Activated T-helper 1 cell treated with anti-CD3 and anti-CD28 coated beads, Interleukin-12 subunit alpha, Interleukin-12 subunit beta, Interleukin-2, Interleukin-4 antibody, amounts not matched to agents 30 ng/mL and 10 ng/mL and 1 ng/mL, durations not matched to agents 14 hours and 24 hours and 36 hours (primary cell): ENCODE data around the gene ENO2. TPM values are rescaled to one million over a fixed set of nuclear protein-coding genes. Genes with fewer than 3 reads are reported as not detected.
"Not testable (repeated sequence)": the region's sequence is repeated elsewhere in the genome, so short reads cannot be mapped to it uniquely, and the experiment has no call there.

Source experiments
- DNase-seq: peaks from one replicate; pipeline ENCODE4 v3.0.0; 2021; ENCODE audit warnings: low spot score
- H3K27ac Mint-ChIP-seq: one replicate; pipeline ENCODE4 v1.8.0; 2021; ENCODE audit warnings: mild to moderate bottlenecking, mixed read lengths
- H3K27me3 Mint-ChIP-seq: one replicate; pipeline ENCODE4 v1.8.0; 2022; ENCODE audit warnings: mild to moderate bottlenecking, moderate library complexity, mixed read lengths; ENCODE audit not compliant: insufficient read depth
- H3K36me3 Mint-ChIP-seq: one replicate; pipeline ENCODE4 v1.8.0; 2021; ENCODE audit warnings: low read depth, mixed read lengths
- H3K4me1 Mint-ChIP-seq: one replicate; pipeline ENCODE4 v1.8.0; 2021; ENCODE audit warnings: low read depth, mixed read lengths
- H3K4me3 Mint-ChIP-seq: one replicate; pipeline ENCODE4 v1.8.0; 2021; ENCODE audit warnings: mild to moderate bottlenecking, moderate library complexity, mixed read lengths
- H3K9me3 Mint-ChIP-seq: one replicate; pipeline ENCODE4 v1.8.0; 2021; ENCODE audit warnings: mixed read lengths
- intact Hi-C: fragments of 100-400 bp; cut with micrococcal nuclease; formaldehyde crosslinking; loops from one replicate; pipeline ENCODE4 v1.15.1; 2024
- total RNA-seq: library from RNA; stranded (reverse); gene quantifications from 2 replicates; pipeline ENCODE4 v1.2.3, GENCODE V29; 2022

The ENO2 gene
- 147 and 156 TPM in 2 replicates for total RNA-seq

GRCh38 chr12:6914246-6914946, at the start of gene ENO2:
TSS of gene ENO2 (plus strand) at chr12:6914580. CDS start at chr12:6915833, 1,253 bp downstream.
- peaks cover 20% of the 10 kb centered on the region for H3K36me3 Mint-ChIP-seq
- intact Hi-C loops, result loop anchor here (1.0 to 2.0 kb wide), 4 partner anchors 10 to 42 kb away; partner anchors contain the start of genes LRRC23 and SPSB2

DNA sequence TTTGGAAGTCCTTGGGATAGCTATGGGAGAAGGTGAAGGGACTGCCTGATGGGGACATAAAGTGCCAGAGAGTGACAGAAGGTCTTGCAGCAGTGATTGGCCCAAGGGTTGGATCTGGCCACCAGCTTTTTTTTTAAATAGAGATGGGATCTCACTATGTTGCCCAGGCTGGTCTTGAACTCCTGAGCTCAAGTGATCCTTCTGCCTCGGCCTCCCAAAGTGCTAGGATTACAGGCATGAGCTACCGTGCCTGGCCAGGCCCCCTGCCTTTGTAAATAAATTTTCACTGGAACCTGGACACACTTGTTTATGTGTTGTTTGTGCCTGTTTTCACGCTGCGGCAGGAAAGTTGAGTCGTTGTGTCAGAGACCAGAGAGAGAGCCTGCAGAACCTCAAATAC, 49.1 kb upstream of the ENO2 start:
- not testable (repeated sequence) for H3K27ac Mint-ChIP-seq, H3K4me3 Mint-ChIP-seq

More at GRCh38 chr12:6914246-6914946, at the start of gene ENO2:
- Mint-ChIP-seq H3K27me3 (no peaks in the 10 kb centered on the region), H3K9me3 (no peaks in the 10 kb centered on the region), H3K4me1 (peaks cover 52% of the 10 kb centered on the region), H3K27ac (peak within 1 kb of the TSS; percentile 88), H3K4me3 (peak within 1 kb of the TSS; percentile 96)
- DNase-seq, result peak; percentile 77

GRCh38 chr12:6866163-6866919, 48.0 kb upstream of the ENO2 start:
- intact Hi-C loops, result loop anchor here (5.0 kb wide), 3 partner anchors 74 to 259 kb away; partner anchors contain the start of genes CHD4 and ING4
- Mint-ChIP-seq H3K27ac (peak overlapping the region; percentile 40), H3K4me3 (peak overlapping the region; percentile 95), H3K36me3 (peaks cover 61% of the 10 kb centered on the region), H3K4me1 (peaks cover 41% of the 10 kb centered on the region), H3K9me3 (no peaks in the 10 kb centered on the region), H3K27me3 (no peaks in the 10 kb centered on the region)
- DNase-seq, result no peak

More for the DNA sequence above, 49.1 kb upstream of the ENO2 start:
- DNase-seq, H3K9me3 Mint-ChIP-seq, H3K27me3 Mint-ChIP-seq: not testable (repeated sequence)
- intact Hi-C loops, result loop anchor here (5.0 kb wide), 3 partner anchors 73 to 258 kb away; partner anchors contain the start of genes CHD4 and ING4
- Mint-ChIP-seq H3K36me3 (peaks cover 60% of the 10 kb centered on the region), H3K4me1 (peaks cover 30% of the 10 kb centered on the region)

DNA sequence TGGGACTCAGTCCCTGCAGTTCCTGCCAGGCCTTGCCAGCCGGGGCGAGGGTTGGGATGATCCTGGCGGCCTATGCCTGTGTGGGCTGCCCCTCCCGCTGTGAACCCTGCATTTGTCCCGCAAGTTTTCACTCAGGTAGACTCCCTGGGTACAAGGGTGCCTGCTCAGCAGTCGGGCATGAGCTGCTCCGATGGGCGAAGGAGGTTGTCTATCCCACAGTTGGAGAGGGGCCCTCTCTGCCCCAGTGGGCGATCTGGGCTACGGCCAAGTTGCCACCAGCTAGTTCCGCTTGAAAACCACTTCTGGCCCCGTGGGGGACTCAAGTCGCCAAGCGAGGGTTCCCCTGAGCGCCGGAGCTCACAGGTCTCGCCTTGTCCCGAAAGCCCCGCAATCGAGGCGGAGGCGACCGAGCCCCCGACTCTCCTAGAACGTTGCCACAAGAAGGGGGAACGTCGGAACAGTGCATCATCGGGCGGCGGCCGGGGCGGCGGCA, 47.4 kb upstream of the ENO2 start:
- no peak for DNase-seq
- intact Hi-C loops, result loop anchor here (1.0 to 5.0 kb wide), 6 partner anchors 15 to 260 kb away; partner anchors contain the start of genes CHD4, ING4, LPCAT3 and MLF2
- Mint-ChIP-seq H3K27ac (peak overlapping the region; percentile 99), H3K4me1 (peaks cover 47% of the 10 kb centered on the region), H3K36me3 (peaks cover 66% of the 10 kb centered on the region), H3K4me3 (peak overlapping the region; percentile 95), H3K27me3 (no peaks in the 10 kb centered on the region), H3K9me3 (no peaks in the 10 kb centered on the region)

DNA sequence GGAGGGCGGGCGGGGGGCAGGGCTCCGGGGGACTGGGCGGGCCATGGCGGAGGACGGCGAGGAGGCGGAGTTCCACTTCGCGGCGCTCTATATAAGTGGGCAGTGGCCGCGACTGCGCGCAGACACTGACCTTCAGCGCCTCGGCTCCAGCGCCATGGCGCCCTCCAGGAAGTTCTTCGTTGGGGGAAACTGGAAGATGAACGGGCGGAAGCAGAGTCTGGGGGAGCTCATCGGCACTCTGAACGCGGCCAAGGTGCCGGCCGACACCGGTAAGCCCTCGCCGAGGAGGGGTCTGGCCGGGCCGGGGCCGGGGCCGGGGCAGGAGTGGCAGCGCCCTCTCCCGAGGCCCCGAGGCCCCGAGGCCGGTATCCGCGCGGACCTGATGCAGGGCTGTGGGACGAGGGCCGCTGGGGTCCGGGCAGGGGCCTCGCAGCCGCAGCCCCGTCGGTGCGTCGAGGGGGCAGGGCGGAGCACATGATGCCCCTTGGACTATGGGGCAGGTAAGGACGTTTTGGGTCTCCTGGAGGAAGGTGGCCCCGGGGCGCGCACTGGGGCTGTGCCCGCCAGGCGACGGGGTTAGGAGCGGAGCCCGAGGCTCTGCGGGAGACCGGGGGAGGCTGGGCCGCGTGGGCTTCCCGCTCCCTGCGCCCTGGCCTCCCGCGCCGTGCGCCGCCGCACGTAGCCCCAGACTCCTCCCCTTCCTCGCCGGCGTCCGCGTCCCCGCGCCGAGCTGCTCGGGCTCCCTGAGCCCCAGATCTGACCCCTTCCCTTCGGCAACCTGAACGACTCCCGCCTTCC, 46.8 kb upstream of the ENO2 start, which contains the start of gene TPI1:
Gene TPI1 (plus strand): TSS at position 119 of the 798 bp plus-strand sequence. CDS start 36 bp downstream, at position 155.
- H3K9me3 Mint-ChIP-seq, result no peaks in the 10 kb centered on the region
- peak within 1 kb of the TSS; percentile 99 for H3K27ac Mint-ChIP-seq
- intact Hi-C loops, result loop anchor here (1.0 to 5.0 kb wide), 6 partner anchors 15 to 260 kb away; partner anchors contain the start of genes CHD4, ING4, LPCAT3 and MLF2
- DNase-seq, result peak; percentile 75
- no peaks in the 10 kb centered on the region for H3K27me3 Mint-ChIP-seq
- peaks cover 65% of the 10 kb centered on the region for H3K36me3 Mint-ChIP-seq
- peak within 1 kb of the TSS; percentile 96 for H3K4me3 Mint-ChIP-seq
- H3K4me1 Mint-ChIP-seq, result peaks cover 53% of the 10 kb centered on the region

DNA sequence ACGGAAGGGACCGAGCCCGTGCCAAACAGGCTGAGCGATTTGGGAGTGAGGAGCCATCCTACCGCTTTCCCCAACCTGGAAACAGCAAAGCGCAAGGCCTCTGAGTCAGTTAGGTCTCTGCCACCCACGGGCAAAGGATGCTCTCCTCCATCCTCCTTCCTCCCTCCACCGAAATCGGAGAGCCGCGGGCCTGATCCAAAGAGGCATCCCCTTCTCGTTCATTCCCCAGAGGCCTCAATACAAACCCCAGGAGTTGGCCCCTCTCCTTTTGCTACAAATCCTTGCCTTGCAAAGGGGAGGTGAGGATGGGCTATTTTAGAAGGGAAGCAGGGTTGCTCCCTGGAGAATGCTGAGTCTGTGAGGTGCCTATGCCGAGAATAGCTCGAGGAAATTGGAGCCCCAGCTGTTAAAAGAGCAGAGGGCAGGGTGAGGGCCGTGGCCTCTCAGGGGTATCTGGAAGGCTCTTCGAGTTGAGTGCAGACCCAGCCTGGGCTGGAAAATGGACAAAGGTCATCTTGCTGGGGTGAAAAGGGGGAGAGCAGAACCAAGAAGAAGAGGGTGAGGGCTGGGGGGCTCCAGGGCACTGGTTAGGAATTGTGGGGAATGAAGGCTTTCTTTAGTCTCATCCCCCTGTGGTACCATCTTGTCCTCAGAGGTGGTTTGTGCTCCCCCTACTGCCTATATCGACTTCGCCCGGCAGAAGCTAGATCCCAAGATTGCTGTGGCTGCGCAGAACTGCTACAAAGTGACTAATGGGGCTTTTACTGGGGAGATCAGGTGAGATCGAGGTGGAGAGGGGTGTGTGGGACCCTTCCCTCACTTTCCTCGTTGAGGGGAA, 46.0 kb upstream of the ENO2 start:
- no peaks in the 10 kb centered on the region for H3K9me3 Mint-ChIP-seq
- peaks cover 57% of the 10 kb centered on the region for H3K4me1 Mint-ChIP-seq
- DNase-seq, result no peak
- peaks cover 62% of the 10 kb centered on the region for H3K36me3 Mint-ChIP-seq
- H3K27me3 Mint-ChIP-seq, result no peaks in the 10 kb centered on the region
- peak overlapping the region; percentile 90 for H3K27ac Mint-ChIP-seq
- intact Hi-C loops, result loop anchor here (1.0 to 5.0 kb wide), 4 partner anchors 70 to 261 kb away; partner anchors contain the start of genes CHD4 and ING4
- H3K4me3 Mint-ChIP-seq, result peak overlapping the region; percentile 96

DNA sequence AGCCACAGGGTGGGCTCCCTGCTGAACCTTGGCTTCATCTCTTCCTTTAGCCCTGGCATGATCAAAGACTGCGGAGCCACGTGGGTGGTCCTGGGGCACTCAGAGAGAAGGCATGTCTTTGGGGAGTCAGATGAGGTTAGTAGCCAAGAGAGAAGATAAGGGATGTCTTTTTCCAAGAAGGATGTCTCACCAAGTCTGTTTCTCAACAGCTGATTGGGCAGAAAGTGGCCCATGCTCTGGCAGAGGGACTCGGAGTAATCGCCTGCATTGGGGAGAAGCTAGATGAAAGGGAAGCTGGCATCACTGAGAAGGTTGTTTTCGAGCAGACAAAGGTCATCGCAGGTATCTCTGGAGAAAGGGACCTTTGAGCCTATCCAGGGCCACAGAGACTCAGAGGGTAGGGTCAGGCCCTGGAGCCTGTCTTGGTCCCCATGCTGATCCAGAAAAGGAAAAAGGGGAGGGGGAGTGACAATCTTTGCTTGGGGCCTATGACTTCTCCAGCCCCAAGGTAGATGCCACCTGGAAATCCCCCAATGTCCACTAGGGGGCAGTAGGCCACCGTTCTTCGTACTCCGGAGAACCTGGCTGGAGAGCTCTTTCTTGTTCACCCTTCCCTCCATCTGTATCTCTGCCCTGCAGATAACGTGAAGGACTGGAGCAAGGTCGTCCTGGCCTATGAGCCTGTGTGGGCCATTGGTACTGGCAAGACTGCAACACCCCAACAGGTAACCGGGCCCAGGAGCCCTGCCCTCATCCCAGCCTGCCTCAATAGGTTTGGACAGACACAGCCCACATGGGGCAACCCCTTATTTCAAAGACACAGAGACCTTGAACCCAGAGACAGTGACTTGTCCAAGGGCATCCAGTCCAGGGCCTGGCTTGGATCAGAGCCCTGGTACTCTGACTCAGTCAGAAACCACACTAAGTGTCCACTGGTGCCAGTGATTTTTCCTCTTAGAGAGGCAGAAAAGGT, 45.0 kb upstream of the ENO2 start:
- Mint-ChIP-seq H3K36me3 (peaks cover 61% of the 10 kb centered on the region), H3K4me1 (peaks cover 62% of the 10 kb centered on the region), H3K27ac (peak overlapping the region; percentile 90), H3K9me3 (no peaks in the 10 kb centered on the region), H3K4me3 (peak overlapping the region; percentile 96), H3K27me3 (no peaks in the 10 kb centered on the region)
- DNase-seq, result peak; percentile 78
- intact Hi-C loops, result loop anchor here (1.0 to 5.0 kb wide), 6 partner anchors 69 to 377 kb away; partner anchors contain the start of genes C1RL, CHD4, ING4 and MRPL51

DNA sequence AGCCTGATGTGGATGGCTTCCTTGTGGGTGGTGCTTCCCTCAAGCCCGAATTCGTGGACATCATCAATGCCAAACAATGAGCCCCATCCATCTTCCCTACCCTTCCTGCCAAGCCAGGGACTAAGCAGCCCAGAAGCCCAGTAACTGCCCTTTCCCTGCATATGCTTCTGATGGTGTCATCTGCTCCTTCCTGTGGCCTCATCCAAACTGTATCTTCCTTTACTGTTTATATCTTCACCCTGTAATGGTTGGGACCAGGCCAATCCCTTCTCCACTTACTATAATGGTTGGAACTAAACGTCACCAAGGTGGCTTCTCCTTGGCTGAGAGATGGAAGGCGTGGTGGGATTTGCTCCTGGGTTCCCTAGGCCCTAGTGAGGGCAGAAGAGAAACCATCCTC, 44.1 kb upstream of the ENO2 start:
- DNase-seq, H3K9me3 Mint-ChIP-seq, H3K27me3 Mint-ChIP-seq: not testable (repeated sequence)
- peaks cover 66% of the 10 kb centered on the region for H3K4me1 Mint-ChIP-seq
- peak overlapping the region; percentile 96 for H3K4me3 Mint-ChIP-seq
- H3K27ac Mint-ChIP-seq, result peak overlapping the region; percentile 86
- intact Hi-C loops, result loop anchor here (5.0 kb wide), 2 partner anchors 237 to 378 kb away; partner anchors contain the start of genes C1RL, MRPL51 and NCAPD2
- peaks cover 57% of the 10 kb centered on the region for H3K36me3 Mint-ChIP-seq

GRCh38 chr12:6871052-6871957, 43.1 kb upstream of the ENO2 start:
- no peaks in the 10 kb centered on the region for H3K9me3 Mint-ChIP-seq
- peak overlapping the region; percentile 96 for H3K4me3 Mint-ChIP-seq
- H3K27ac Mint-ChIP-seq, result peak overlapping the region; percentile 86
- peaks cover 52% of the 10 kb centered on the region for H3K36me3 Mint-ChIP-seq
- H3K27me3 Mint-ChIP-seq, result no peaks in the 10 kb centered on the region
- peak; percentile 32 for DNase-seq
- intact Hi-C loops, result loop anchor here (5.0 kb wide), 2 partner anchors 236 to 379 kb away; partner anchors contain the start of genes C1RL, MRPL51 and NCAPD2
- peaks cover 65% of the 10 kb centered on the region for H3K4me1 Mint-ChIP-seq
